Small intestine (tissue), 7 donors: ENCODE data around the gene ZFHX2. TPM values are rescaled to one million over a fixed set of nuclear protein-coding genes. Genes with fewer than 3 reads are reported as not detected.

Experiments
- DNase-seq, 2 donors: peaks; one replicate each; pipeline versions ENCODE4 v3.0.0 to v3.0.0-alpha.2; 2013
- FAIRE-seq: peaks from 2 replicates; lab custom pipeline; 2012; peaks lifted over from hg19 to GRCh38; lab: Jason Lieb, UNC
- H3K27ac ChIP-seq, 3 donors: one replicate each; pipeline ENCODE4 v1.5.1; 2013; ENCODE audit warnings: low read length in 2 of 3, mild to moderate bottlenecking in 2 of 3, control low read depth in 1 of 3, inconsistent platforms in 1 of 3, low read depth in 1 of 3, moderate library complexity in 1 of 3
- H3K27me3 ChIP-seq, 3 donors: one replicate each; pipeline ENCODE4 v1.6.1; 2013; ENCODE audit warnings: low read length in 3 of 3, inconsistent platforms in 1 of 3; ENCODE audit not compliant: control insufficient read depth in 3 of 3, insufficient read depth in 3 of 3
- H3K36me3 ChIP-seq, 3 donors: one replicate each; pipeline ENCODE4 v1.6.1; 2013; ENCODE audit warnings: low read length in 3 of 3, inconsistent platforms in 1 of 3, low read depth in 1 of 3, mild to moderate bottlenecking in 1 of 3, moderate library complexity in 1 of 3; ENCODE audit not compliant: control insufficient read depth in 3 of 3, insufficient read depth in 2 of 3
- H3K4me1 ChIP-seq, 3 donors: one replicate each; pipeline ENCODE4 v1.6.1; 2013; ENCODE audit warnings: low read length in 2 of 3, inconsistent platforms in 1 of 3, low read depth in 1 of 3, mild to moderate bottlenecking in 1 of 3, moderate library complexity in 1 of 3; ENCODE audit not compliant: control insufficient read depth in 3 of 3, insufficient read depth in 2 of 3
- H3K4me3 ChIP-seq, 3 donors: one replicate each; pipeline ENCODE4 v1.5.1; 2013; ENCODE audit warnings: low read length in 3 of 3, control low read depth in 1 of 3, inconsistent platforms in 1 of 3, low read depth in 1 of 3, mild to moderate bottlenecking in 1 of 3, moderate library complexity in 1 of 3
- H3K9me3 ChIP-seq, 2 donors: one replicate each; pipeline ENCODE4 v1.6.1; 2013; ENCODE audit warnings: low read depth in 1 of 2, low read length in 1 of 2; ENCODE audit not compliant: control insufficient read depth in 2 of 2, insufficient read depth in 1 of 2
- WGBS, 3 donors: extraction: QIAGEN DNeasy Blood & Tissue Kit; methylation state at CpG; one replicate each; pipeline ENCODE4 v1.1.7; 2013; 5-methylcytosine and 5-hydroxymethylcytosine counted together
- polyA plus RNA-seq, 4 donors: library from polyadenylated mRNA; stranded (reverse) in 3 of 4; unstranded in 1 of 4; fragments of 200-250 nt in 3 of 4; fragments of 120-200 nt in 1 of 4; gene quantifications; one replicate each; pipeline versions ENCODE4 v1.2.1 to v1.2.3, GENCODE V29; 2013
- donor health status: healthy with polysubstance abuse.
- donor health status: control.
- donor health status: control.
- donor health status: Bipolar disorder and iron deficiency.
- donor health status: healthy.

Gene ZFHX2
- polyA plus RNA-seq, 4 donors = 0.55 to 2.2 TPM; not detected in 2

GRCh38 chr14:23564876-23565275 lies 13.3 kb upstream of the ZFHX2 start:
- WGBS, 3 donors = 85 to 87% (median 86%) methylated on average over 7 of the region's 7 CpGs
- H3K4me1 ChIP-seq = peaks cover 0 to 22% (median 2%) of the 10 kb centered on the region in 3 donors
- H3K27me3 ChIP-seq = no peaks in the 10 kb centered on the region
- no peaks in the 10 kb centered on the region for H3K9me3 ChIP-seq
- no peak overlapping the region for H3K4me3 ChIP-seq
- FAIRE-seq (no peak), DNase-seq (no peak)
- H3K27ac ChIP-seq = no peak overlapping the region
- H3K36me3 ChIP-seq = peaks cover 0 to 62% (median 4%) of the 10 kb centered on the region in 3 donors

- Histone ChIP-seq H3K4me1 (peaks cover 0 to 28% (median 2%) of the 10 kb centered on the region in 3 donors), H3K4me3 (no peak overlapping the region), H3K27ac (no peak overlapping the region), H3K36me3 (peaks cover 0 to 68% (median 4%) of the 10 kb centered on the region in 3 donors), H3K27me3 (no peaks in the 10 kb centered on the region), H3K9me3 (no peaks in the 10 kb centered on the region)
- FAIRE-seq (no peak), DNase-seq (no peak)
- WGBS, 3 donors = 87 to 89% (median 88%) methylated on average over 13 of the region's 13 CpGs
Measured at GRCh38 chr14:23564181-23564812, 12.7 kb upstream of the ZFHX2 start.

- Histone ChIP-seq H3K9me3 (no peaks in the 10 kb centered on the region), H3K4me1 (peaks cover 0 to 32% (median 2%) of the 10 kb centered on the region in 3 donors), H3K36me3 (peaks cover 0 to 75% (median 4%) of the 10 kb centered on the region in 3 donors), H3K27ac (no peak overlapping the region), H3K27me3 (no peaks in the 10 kb centered on the region), H3K4me3 (no peak overlapping the region)
- FAIRE-seq (no peak), DNase-seq (no peak)
- WGBS, 3 donors = 80 to 87% (median 86%) methylated on average over 14 of the region's 14 CpGs
Measured at GRCh38 chr14:23563473-23564180, 12.1 kb upstream of the ZFHX2 start.

GRCh38 chr14:23562822-23563472 lies 11.4 kb upstream of the ZFHX2 start:
- no peak overlapping the region for H3K4me3 ChIP-seq
- 90 to 100% (median 96%) methylated on average over 2 of the region's 2 CpGs for WGBS, 3 donors
- peaks cover 0 to 79% (median 4%) of the 10 kb centered on the region in 3 donors for H3K36me3 ChIP-seq
- H3K9me3 ChIP-seq = no peaks in the 10 kb centered on the region
- no peaks in the 10 kb centered on the region for H3K27me3 ChIP-seq
- H3K27ac ChIP-seq = no peak overlapping the region
- DNase-seq = peak; percentile 39 to 61
- peaks cover 0 to 28% (median 0%) of the 10 kb centered on the region in 3 donors for H3K4me1 ChIP-seq
- FAIRE-seq = no peak

- no peak overlapping the region for H3K4me3 ChIP-seq
- no peak for FAIRE-seq
- DNase-seq = no peak
- no peak overlapping the region for H3K27ac ChIP-seq
- peaks cover 0 to 79% (median 4%) of the 10 kb centered on the region in 3 donors for H3K36me3 ChIP-seq
- H3K9me3 ChIP-seq = no peaks in the 10 kb centered on the region
- 80 to 89% (median 88%) methylated on average over 15 of the region's 15 CpGs for WGBS, 3 donors
- peaks cover 0 to 32% (median 3%) of the 10 kb centered on the region in 3 donors for H3K4me1 ChIP-seq
- no peaks in the 10 kb centered on the region for H3K27me3 ChIP-seq
Measured at GRCh38 chr14:23561873-23562821, 10.6 kb upstream of the ZFHX2 start.

GRCh38 chr14:23561259-23561658 lies 9.7 kb upstream of the ZFHX2 start:
- Histone ChIP-seq H3K4me3 (no peak overlapping the region), H3K27me3 (no peaks in the 10 kb centered on the region), H3K27ac (no peak overlapping the region), H3K4me1 (peaks cover 0 to 32% (median 6%) of the 10 kb centered on the region in 3 donors), H3K9me3 (no peaks in the 10 kb centered on the region), H3K36me3 (peaks cover 0 to 78% (median 4%) of the 10 kb centered on the region in 3 donors)
- DNase-seq (no peak), FAIRE-seq (no peak)
- WGBS, 3 donors = 90 to 100% (median 94%) methylated on average over 2 of the region's 2 CpGs

GRCh38 chr14:23559926-23560520 lies 8.5 kb upstream of the ZFHX2 start:
- DNase-seq (no peak), FAIRE-seq (no peak)
- Histone ChIP-seq H3K27ac (no peak overlapping the region), H3K36me3 (peaks cover 0 to 65% (median 4%) of the 10 kb centered on the region in 3 donors), H3K4me1 (peaks cover 0 to 29% (median 9%) of the 10 kb centered on the region in 3 donors), H3K9me3 (no peaks in the 10 kb centered on the region), H3K4me3 (no peak overlapping the region), H3K27me3 (no peaks in the 10 kb centered on the region)
- 77 to 88% (median 81%) methylated on average over 3 of the region's 3 CpGs for WGBS, 3 donors
